ENCODE results near the gene MCC.

GRCh38 chr5:113446358-113446927 is 41.8 kb downstream of the MCC start:
- TF ChIP-seq POLR2A (IDR thresholded peaks at IDR 0.05): no peak
- no peak for TF ChIP-seq CTCF (IDR thresholded peaks at IDR 0.05)
